HCT116 (cell line): Measurements from ENCODE around the gene CHCHD3. TPM values are rescaled to one million over a fixed set of nuclear protein-coding genes. Genes with fewer than 3 reads are reported as not detected.

Experiments used
- ATAC-seq: fragments of 200-7000 bp; cut with Tn5 transposase; 2 replicates; pipeline ENCODE4 v1.9.1; 2020; ENCODE audit warnings: mild to moderate bottlenecking, moderate library complexity
- BruUV-seq: library from RNA; stranded (reverse); fragments of 400-500 nt; replicated peaks from 2 replicates; lab custom pipeline; 2021; lab: Mats Ljungman, UMichigan
- CTCF ChIA-PET: fragments of 300-600 bp; sonication (Branson Sonifier 250); formaldehyde crosslinking; loops from one replicate; lab custom pipeline; 2021; ENCODE audit warnings: antibody characterized with exemption; lab: Charles Lee
- POLR2A ChIA-PET: fragments of 300-600, 350-600 bp; sonication (Branson Sonifier 250); formaldehyde crosslinking; loops from one replicate; lab custom pipeline; 2021; ENCODE audit warnings: antibody characterized with exemption; lab: Charles Lee
- RAD21 ChIA-PET, 2 experiments: fragments of 300-600 bp; sonication (Branson Sonifier 250); formaldehyde crosslinking; loops; one replicate each; lab custom pipeline; 2023; ENCODE audit warnings: low total read pairs in 2 of 2; ENCODE audit not compliant: uncharacterized antibody in 2 of 2, unreplicated experiment in 2 of 2, low non-redundant PET in 1 of 2; lab: Charles Lee
- DNase-seq: peaks from one replicate; pipeline ENCODE4 v3.0.0-alpha.2; 2010; ENCODE audit warnings: low read depth, low spot score
- H2AFZ ChIP-seq: fragments of 200-600 bp; shearing (Covaris generic), sonication (generic); 2 replicates; pipeline ENCODE4 v1.6.1; 2017; ENCODE audit warnings: low read depth, mixed run types, mixed read lengths, antibody characterized with exemption, low read length; ENCODE audit not compliant: poor library complexity, severe bottlenecking
- H3K27ac ChIP-seq: 2 replicates; pipeline ENCODE4 v1.5.1; 2012; ENCODE audit warnings: low read depth, low read length
- H3K27me3 ChIP-seq: fragments of 200-600 bp; sonication (generic); 2 replicates; pipeline ENCODE4 v1.6.1; 2016; ENCODE audit warnings: mixed run types, low read length, mixed read lengths; ENCODE audit not compliant: insufficient read depth
- H3K36me3 ChIP-seq, 2 experiments: fragments of 200-500 bp in 1 of 2; fragments of 200-600 bp in 1 of 2; sonication (Bioruptor generic) in 1 of 2; sonication (generic) in 1 of 2; 2 replicates each; pipeline versions ENCODE4 v1.5.1 to v1.6.1; 2014 to 2016; ENCODE audit warnings: low read length in 2 of 2, inconsistent platforms in 1 of 2, mixed read lengths in 1 of 2, mixed run types in 1 of 2; ENCODE audit not compliant: insufficient read depth in 2 of 2, control insufficient read depth in 1 of 2
- H3K4me1 ChIP-seq, 2 experiments: fragments of 200-600 bp in 1 of 2; sonication (generic) in 1 of 2; 2 replicates each; pipeline versions ENCODE4 v1.5.1 to v1.6.1; 2012 to 2017; ENCODE audit warnings: low read length in 2 of 2, inconsistent platforms in 1 of 2, mild to moderate bottlenecking in 1 of 2, mixed read lengths in 1 of 2, mixed run types in 1 of 2, moderate library complexity in 1 of 2; ENCODE audit not compliant: insufficient read depth in 2 of 2, control insufficient read depth in 1 of 2
- H3K4me2 ChIP-seq: fragments of 200-600 bp; sonication (generic); 2 replicates; pipeline ENCODE4 v1.6.1; 2017; ENCODE audit warnings: mixed run types, low read length, mixed read lengths
- H3K4me3 ChIP-seq, 2 experiments: fragments of 200-600 bp in 1 of 2; sonication (generic) in 1 of 2; replicated peaks in 1 of 2; 2 replicates each; pipeline ENCODE4 v1.5.1; 2011 to 2016; ENCODE audit warnings: low read length in 2 of 2, control low read depth in 1 of 2, low read depth in 1 of 2, mild to moderate bottlenecking in 1 of 2, mixed read lengths in 1 of 2, mixed run types in 1 of 2
- H3K79me2 ChIP-seq: fragments of 200-600 bp; sonication (generic); 2 replicates; pipeline ENCODE4 v1.6.1; 2017; ENCODE audit warnings: mild to moderate bottlenecking, mixed run types, low read length, moderate library complexity, mixed read lengths; ENCODE audit not compliant: insufficient read depth
- H3K9ac ChIP-seq: fragments of 200-600 bp; sonication (generic); 2 replicates; pipeline ENCODE4 v1.6.1; 2016; ENCODE audit warnings: low read length, mixed read lengths
- H3K9me2 ChIP-seq: fragments of 200-600 bp; sonication (generic), shearing (Covaris generic); 2 replicates; pipeline ENCODE4 v1.6.1; 2017; ENCODE audit warnings: mixed run types, mild to moderate bottlenecking, moderate library complexity; ENCODE audit not compliant: insufficient read depth
- H3K9me3 ChIP-seq, 2 experiments: fragments of 200-500 bp in 1 of 2; fragments of 200-600 bp in 1 of 2; sonication (Bioruptor generic) in 1 of 2; sonication (generic) in 1 of 2; 2 replicates each; pipeline ENCODE4 v1.6.1; 2014 to 2017; ENCODE audit warnings: low read length in 2 of 2, mixed read lengths in 2 of 2, inconsistent platforms in 1 of 2, low read depth in 1 of 2, mild to moderate bottlenecking in 1 of 2, mixed run types in 1 of 2, moderate library complexity in 1 of 2; ENCODE audit not compliant: control insufficient read depth in 1 of 2, insufficient read depth in 1 of 2
- H4K20me1 ChIP-seq: fragments of 200-600 bp; sonication (generic), shearing (Covaris generic); 2 replicates; pipeline ENCODE4 v1.6.1; 2017; ENCODE audit warnings: mixed run types, mild to moderate bottlenecking, moderate library complexity; ENCODE audit not compliant: insufficient read depth
- CBX3 ChIP-seq: IDR thresholded peaks from 2 replicates; pipeline ENCODE4 v1.6.1; 2012; ENCODE audit warnings: low read depth
- EZH2phosphoT487 ChIP-seq: fragments of 200-600 bp; IDR thresholded peaks from 2 replicates; pipeline ENCODE4 v1.6.1; 2018; ENCODE audit warnings: antibody characterized with exemption, borderline replicate concordance
- FOSL1 ChIP-seq: IDR thresholded peaks from 2 replicates; pipeline ENCODE4 v1.6.1; 2012; ENCODE audit warnings: low read depth
- POLR2A ChIP-seq: IDR thresholded peaks from 2 replicates; pipeline ENCODE4 v1.7.0; 2011; ENCODE audit warnings: borderline replicate concordance; ENCODE audit not compliant: insufficient read depth, insufficient read length; ENCODE audit errors: extremely low read depth
- POLR2AphosphoS5 ChIP-seq: IDR thresholded peaks from 2 replicates; pipeline ENCODE4 v1.6.1; 2011; ENCODE audit warnings: mild to moderate bottlenecking, low read depth, low read length, moderate library complexity
- SP1 ChIP-seq: IDR thresholded peaks from 2 replicates; pipeline ENCODE4 v1.6.1; 2012; ENCODE audit warnings: low read depth
- SRF ChIP-seq: IDR thresholded peaks from 2 replicates; pipeline ENCODE4 v1.6.1; 2012; ENCODE audit warnings: low read depth
- TCF7L2 ChIP-seq: IDR thresholded peaks from 2 replicates; pipeline ENCODE4 v1.7.0; 2011; ENCODE audit warnings: borderline replicate concordance, inconsistent platforms; ENCODE audit not compliant: insufficient read depth, insufficient read length; ENCODE audit errors: extremely low read depth
- ZFX ChIP-seq: fragments of 450-650 bp; IDR thresholded peaks from 2 replicates; pipeline ENCODE4 v1.6.1; 2017
- intact Hi-C: fragments of 100-400 bp; cut with micrococcal nuclease; formaldehyde crosslinking; loops from 2 replicates; pipeline ENCODE4 v1.10.0; 2022
- total RNA-seq: library from RNA; stranded (reverse); gene quantifications from one replicate; pipeline ENCODE4 v1.2.1, GENCODE V29; 2021; ENCODE audit not compliant: unreplicated experiment
- TF ChIP-seq, protein P1 (sequence below), 3 experiments: fragments of 200-600 bp in 1 of 3; sonication (generic) in 1 of 3; IDR thresholded peaks in 2 of 3; conservative IDR thresholded peaks in 1 of 3; 2 replicates each; pipeline ENCODE4 v1.5.1; 2012 to 2017; ENCODE audit warnings: low read depth in 2 of 3, low read length in 2 of 3, antibody characterized with exemption in 1 of 3, borderline replicate concordance in 1 of 3, control low read depth in 1 of 3, mild to moderate bottlenecking in 1 of 3, mixed read lengths in 1 of 3, mixed run types in 1 of 3, moderate library complexity in 1 of 3; ENCODE audit not compliant: insufficient read depth in 1 of 3
- TF ChIP-seq, protein P2 (sequence below): IDR thresholded peaks from 2 replicates; pipeline ENCODE4 v1.6.1; 2011; ENCODE audit warnings: mild to moderate bottlenecking, low read length, moderate library complexity; ENCODE audit not compliant: insufficient replicate concordance; ENCODE audit errors: extremely low read depth
- TF ChIP-seq, protein P3 (sequence below): IDR thresholded peaks from 2 replicates; pipeline ENCODE4 v1.6.1; 2012; ENCODE audit warnings: low read depth
- TF ChIP-seq, protein P4 (sequence below): IDR thresholded peaks from 2 replicates; pipeline ENCODE4 v1.6.1; 2012
- TF ChIP-seq, protein P5 (sequence below): IDR thresholded peaks from 2 replicates; pipeline ENCODE4 v1.6.1; 2012

The CHCHD3 gene
- total RNA-seq, 1 experiment from 2014 or later: 73.5 TPM

DNA sequence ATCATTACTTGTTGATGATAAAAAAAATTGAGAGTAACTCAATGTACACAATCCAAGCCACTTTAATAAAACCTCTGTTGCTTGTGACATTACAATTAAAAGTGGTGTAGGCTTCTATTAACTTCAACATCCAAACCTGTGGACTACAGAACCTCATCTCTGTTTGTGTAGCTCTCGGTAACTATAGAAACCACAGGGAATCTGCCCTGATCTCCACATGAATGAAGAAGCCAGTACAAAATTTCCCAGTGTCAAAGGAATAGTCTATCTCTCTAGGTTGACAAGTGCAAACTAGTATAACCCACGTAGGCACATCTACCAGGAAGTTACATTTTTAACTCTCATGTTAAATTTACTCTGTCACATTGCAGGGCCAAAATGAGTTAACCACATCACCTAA is 204.3 kb downstream of the CHCHD3 start:
- intact Hi-C loops: no loop called here
- TF ChIP-seq, protein P1, sequence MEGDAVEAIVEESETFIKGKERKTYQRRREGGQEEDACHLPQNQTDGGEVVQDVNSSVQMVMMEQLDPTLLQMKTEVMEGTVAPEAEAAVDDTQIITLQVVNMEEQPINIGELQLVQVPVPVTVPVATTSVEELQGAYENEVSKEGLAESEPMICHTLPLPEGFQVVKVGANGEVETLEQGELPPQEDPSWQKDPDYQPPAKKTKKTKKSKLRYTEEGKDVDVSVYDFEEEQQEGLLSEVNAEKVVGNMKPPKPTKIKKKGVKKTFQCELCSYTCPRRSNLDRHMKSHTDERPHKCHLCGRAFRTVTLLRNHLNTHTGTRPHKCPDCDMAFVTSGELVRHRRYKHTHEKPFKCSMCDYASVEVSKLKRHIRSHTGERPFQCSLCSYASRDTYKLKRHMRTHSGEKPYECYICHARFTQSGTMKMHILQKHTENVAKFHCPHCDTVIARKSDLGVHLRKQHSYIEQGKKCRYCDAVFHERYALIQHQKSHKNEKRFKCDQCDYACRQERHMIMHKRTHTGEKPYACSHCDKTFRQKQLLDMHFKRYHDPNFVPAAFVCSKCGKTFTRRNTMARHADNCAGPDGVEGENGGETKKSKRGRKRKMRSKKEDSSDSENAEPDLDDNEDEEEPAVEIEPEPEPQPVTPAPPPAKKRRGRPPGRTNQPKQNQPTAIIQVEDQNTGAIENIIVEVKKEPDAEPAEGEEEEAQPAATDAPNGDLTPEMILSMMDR (IDR thresholded peaks at IDR 0.05 in 2 of 3, conservative IDR thresholded peaks at IDR 0.05 in 1 of 3; ENCODE audit: borderline replicate concordance in 1 of 3, insufficient read depth in 1 of 3, low read depth in 2 of 3, low read length in 2 of 3): no peak
- TF ChIP-seq TCF7L2 (no peak), POLR2AphosphoS5 (no peak), ZFX (no peak), POLR2A (no peak), CBX3 (no peak), FOSL1 (no peak), EZH2phosphoT487 (no peak), SRF (no peak), SP1 (no peak)
- TF ChIP-seq, protein P2, sequence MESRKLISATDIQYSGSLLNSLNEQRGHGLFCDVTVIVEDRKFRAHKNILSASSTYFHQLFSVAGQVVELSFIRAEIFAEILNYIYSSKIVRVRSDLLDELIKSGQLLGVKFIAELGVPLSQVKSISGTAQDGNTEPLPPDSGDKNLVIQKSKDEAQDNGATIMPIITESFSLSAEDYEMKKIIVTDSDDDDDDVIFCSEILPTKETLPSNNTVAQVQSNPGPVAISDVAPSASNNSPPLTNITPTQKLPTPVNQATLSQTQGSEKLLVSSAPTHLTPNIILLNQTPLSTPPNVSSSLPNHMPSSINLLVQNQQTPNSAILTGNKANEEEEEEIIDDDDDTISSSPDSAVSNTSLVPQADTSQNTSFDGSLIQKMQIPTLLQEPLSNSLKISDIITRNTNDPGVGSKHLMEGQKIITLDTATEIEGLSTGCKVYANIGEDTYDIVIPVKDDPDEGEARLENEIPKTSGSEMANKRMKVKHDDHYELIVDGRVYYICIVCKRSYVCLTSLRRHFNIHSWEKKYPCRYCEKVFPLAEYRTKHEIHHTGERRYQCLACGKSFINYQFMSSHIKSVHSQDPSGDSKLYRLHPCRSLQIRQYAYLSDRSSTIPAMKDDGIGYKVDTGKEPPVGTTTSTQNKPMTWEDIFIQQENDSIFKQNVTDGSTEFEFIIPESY: no peak
- TF ChIP-seq, protein P3, sequence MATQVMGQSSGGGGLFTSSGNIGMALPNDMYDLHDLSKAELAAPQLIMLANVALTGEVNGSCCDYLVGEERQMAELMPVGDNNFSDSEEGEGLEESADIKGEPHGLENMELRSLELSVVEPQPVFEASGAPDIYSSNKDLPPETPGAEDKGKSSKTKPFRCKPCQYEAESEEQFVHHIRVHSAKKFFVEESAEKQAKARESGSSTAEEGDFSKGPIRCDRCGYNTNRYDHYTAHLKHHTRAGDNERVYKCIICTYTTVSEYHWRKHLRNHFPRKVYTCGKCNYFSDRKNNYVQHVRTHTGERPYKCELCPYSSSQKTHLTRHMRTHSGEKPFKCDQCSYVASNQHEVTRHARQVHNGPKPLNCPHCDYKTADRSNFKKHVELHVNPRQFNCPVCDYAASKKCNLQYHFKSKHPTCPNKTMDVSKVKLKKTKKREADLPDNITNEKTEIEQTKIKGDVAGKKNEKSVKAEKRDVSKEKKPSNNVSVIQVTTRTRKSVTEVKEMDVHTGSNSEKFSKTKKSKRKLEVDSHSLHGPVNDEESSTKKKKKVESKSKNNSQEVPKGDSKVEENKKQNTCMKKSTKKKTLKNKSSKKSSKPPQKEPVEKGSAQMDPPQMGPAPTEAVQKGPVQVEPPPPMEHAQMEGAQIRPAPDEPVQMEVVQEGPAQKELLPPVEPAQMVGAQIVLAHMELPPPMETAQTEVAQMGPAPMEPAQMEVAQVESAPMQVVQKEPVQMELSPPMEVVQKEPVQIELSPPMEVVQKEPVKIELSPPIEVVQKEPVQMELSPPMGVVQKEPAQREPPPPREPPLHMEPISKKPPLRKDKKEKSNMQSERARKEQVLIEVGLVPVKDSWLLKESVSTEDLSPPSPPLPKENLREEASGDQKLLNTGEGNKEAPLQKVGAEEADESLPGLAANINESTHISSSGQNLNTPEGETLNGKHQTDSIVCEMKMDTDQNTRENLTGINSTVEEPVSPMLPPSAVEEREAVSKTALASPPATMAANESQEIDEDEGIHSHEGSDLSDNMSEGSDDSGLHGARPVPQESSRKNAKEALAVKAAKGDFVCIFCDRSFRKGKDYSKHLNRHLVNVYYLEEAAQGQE: no peak
- TF ChIP-seq, protein P4, sequence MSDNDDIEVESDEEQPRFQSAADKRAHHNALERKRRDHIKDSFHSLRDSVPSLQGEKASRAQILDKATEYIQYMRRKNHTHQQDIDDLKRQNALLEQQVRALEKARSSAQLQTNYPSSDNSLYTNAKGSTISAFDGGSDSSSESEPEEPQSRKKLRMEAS: no peak
- TF ChIP-seq, protein P5, sequence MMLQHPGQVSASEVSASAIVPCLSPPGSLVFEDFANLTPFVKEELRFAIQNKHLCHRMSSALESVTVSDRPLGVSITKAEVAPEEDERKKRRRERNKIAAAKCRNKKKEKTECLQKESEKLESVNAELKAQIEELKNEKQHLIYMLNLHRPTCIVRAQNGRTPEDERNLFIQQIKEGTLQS: no peak
- TF ChIP-seq, all 23 proteins: peak for 0
- POLR2A ChIA-PET: no interaction called here
- H3K36me3 ChIP-seq: no peaks in the 10 kb centered on the region
- no peak overlapping the region for H2AFZ ChIP-seq
- RAD21 ChIA-PET: no interaction called here
- no peaks in the 10 kb centered on the region for H3K4me1 ChIP-seq
- H3K27ac ChIP-seq: no peak overlapping the region
- ATAC-seq (no peak), DNase-seq (no peak)
- no peaks in the 10 kb centered on the region for H3K9me2 ChIP-seq
- no TSS peak for BruUV-seq
- no peaks in the 10 kb centered on the region for H4K20me1 ChIP-seq
- no peak overlapping the region for H3K4me2 ChIP-seq
- no peak overlapping the region for H3K4me3 ChIP-seq
- H3K27me3 ChIP-seq: no peaks in the 10 kb centered on the region
- no peaks in the 10 kb centered on the region for H3K9me3 ChIP-seq
- H3K79me2 ChIP-seq: peaks cover 8% of the 10 kb centered on the region; the same call in 1 of the 2 replicates
- H3K9ac ChIP-seq: no peak overlapping the region
- CTCF ChIA-PET: no interaction called here
